ENCODE data around the gene DYNC2I2.

DNA sequence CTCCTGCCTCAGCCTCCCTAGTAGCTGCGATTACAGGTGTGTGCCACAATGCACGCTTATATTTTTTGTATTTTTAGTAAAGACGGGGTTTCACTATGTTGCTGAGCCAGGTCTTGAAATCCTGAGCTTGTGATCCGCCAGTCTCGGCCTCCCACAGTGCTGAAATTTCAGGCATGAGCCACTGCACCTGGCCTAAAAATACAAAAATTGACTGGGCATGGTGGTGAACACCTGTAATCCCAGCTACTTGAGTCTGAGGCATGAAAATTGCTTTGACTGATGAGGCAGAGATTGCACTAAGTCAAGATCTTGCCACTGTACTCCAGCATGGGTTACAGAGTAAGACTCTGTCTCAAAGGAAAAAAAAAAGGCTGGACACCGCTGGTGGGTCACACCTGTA, 13.1 kb upstream of the DYNC2I2 start:
- no peak for TF ChIP-seq POLR2A (IDR thresholded peaks at IDR 0.05; ENCODE audit: extremely low read depth, insufficient read length)
- TF ChIP-seq, protein P1, sequence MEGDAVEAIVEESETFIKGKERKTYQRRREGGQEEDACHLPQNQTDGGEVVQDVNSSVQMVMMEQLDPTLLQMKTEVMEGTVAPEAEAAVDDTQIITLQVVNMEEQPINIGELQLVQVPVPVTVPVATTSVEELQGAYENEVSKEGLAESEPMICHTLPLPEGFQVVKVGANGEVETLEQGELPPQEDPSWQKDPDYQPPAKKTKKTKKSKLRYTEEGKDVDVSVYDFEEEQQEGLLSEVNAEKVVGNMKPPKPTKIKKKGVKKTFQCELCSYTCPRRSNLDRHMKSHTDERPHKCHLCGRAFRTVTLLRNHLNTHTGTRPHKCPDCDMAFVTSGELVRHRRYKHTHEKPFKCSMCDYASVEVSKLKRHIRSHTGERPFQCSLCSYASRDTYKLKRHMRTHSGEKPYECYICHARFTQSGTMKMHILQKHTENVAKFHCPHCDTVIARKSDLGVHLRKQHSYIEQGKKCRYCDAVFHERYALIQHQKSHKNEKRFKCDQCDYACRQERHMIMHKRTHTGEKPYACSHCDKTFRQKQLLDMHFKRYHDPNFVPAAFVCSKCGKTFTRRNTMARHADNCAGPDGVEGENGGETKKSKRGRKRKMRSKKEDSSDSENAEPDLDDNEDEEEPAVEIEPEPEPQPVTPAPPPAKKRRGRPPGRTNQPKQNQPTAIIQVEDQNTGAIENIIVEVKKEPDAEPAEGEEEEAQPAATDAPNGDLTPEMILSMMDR (IDR thresholded peaks at IDR 0.05; ENCODE audit: low read depth, low read length): no peak
